ENCODE data around the gene EVI5L. TPM values are rescaled to one million over a fixed set of nuclear protein-coding genes. Genes with fewer than 3 reads are reported as not detected.
"Not testable (repeated sequence)": the region's sequence is repeated elsewhere in the genome, so short reads cannot be mapped to it uniquely, and the experiment has no call there.

EVI5L gene
- total RNA-seq, 1 donor from 2014 or later = 9.6 TPM

- intact Hi-C loops (cut with micrococcal nuclease) = not testable (repeated sequence)
Measured at GRCh38 chr19:7816040-7816439, 14.0 kb upstream of the EVI5L start.

- intact Hi-C loops (cut with micrococcal nuclease) = no loop called here
Measured at GRCh38 chr19:7817801-7818200, 12.2 kb upstream of the EVI5L start.

- intact Hi-C loops (cut with micrococcal nuclease) = no loop called here
Measured at GRCh38 chr19:7818806-7819205, 11.2 kb upstream of the EVI5L start.

DNA sequence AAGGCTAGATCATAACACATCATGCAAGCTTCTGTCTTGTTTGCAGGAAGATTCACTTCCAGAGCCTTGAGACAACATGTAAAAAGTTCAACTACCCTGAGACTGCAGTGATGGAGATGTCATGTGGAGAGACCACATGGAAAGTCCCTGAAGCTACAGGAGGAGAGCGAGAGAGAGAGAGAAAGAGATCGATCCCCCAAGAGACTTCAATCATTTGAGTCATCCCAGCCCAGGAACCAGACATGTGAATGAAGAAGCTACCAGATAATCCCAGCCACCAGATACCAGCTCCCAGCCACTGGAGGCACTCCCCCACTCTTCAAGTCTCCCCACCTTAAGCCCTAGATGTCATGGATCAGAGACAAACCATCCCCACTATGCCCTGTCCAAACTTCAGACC, 10.7 kb upstream of the EVI5L start:
- intact Hi-C loops (cut with micrococcal nuclease) = no loop called here

DNA sequence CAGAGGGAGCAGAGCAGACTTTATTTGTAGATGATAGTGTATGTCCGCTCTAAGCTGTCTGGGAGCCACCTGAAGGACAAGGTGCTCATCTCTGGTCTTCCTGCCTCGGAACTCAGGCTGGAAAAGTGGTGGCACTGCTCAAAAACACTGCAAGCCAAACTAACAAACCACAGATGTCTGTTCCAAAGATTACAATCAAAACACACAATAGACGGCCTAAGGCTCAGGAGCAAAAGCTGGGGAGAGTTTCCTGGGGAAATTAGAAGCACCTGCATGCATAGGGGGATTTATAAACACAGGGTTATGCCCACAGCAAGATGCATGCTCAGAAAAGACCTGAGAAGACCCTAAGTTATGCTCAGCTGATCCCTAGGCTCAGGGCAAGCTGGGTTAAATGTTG, 9.4 kb upstream of the EVI5L start:
- intact Hi-C loops (cut with micrococcal nuclease) = no loop called here

- intact Hi-C loops (cut with micrococcal nuclease) = no loop called here
Measured at GRCh38 chr19:7822910-7823515, 7.0 kb upstream of the EVI5L start.

DNA sequence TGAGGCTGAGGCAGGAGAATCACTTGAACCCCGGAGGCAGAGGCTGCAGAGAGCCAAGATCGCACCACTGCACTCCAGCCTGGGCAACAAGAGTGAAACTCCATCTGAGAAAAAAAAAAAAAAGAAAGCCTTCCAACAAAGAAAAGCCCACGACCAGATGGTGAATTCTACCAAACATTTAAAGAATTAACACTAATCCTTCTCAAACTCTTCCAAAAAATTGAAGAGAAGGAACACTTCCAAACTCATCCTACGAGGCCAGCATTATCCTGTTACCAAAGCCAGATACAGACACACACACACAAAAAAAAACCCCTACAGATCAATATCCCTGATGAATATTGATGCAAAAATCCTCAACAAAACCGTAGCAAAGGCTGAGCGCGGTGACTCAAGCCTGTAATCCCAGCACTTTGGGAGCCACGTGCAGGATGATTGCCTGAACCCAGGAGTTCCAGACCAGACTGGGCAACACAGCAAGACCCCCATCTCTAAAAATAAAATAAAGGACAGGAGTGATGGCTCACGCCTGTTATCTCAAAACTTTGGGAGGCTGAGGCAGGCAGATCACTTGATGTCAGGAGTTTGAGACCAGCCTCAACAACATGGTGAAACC, 6.2 kb upstream of the EVI5L start:
- intact Hi-C loops (cut with micrococcal nuclease) = no loop called here

GRCh38 chr19:7829166-7829520, 875 bp upstream of the EVI5L start:
- intact Hi-C loops (cut with micrococcal nuclease) = loop anchor here (1.0 to 5.0 kb wide), 13 partner anchors 22 to 1467 kb away; partner anchors contain the start of genes CLPP, MAP2K7, PNPLA6 and SNAPC2

DNA sequence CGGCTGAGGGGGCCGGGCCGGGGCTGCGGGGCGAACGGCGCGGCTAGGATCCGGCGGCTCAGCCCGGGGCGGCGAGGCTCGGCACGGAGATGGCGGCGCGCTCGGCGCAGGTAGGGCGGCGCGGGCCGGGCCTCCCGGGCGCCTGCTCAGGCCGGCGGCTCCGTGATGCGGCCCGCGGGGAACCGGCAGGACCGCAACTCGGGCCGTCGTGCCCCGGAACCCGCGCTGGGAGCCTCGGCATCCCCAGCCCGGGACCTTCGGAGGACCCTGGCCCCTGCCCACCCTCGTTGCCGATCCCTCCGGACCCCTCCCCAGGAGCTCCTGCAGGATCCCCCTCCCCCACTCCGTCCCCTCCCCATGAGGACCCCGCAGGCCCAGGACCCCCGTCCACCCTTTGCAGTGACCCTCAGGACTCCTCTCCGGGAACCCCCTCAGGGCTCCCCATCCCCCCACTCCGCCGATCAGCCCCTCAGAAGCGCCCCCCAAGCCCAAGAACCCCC, 304 bp downstream of the EVI5L start:
- intact Hi-C loops (cut with micrococcal nuclease) = no loop called here

DNA sequence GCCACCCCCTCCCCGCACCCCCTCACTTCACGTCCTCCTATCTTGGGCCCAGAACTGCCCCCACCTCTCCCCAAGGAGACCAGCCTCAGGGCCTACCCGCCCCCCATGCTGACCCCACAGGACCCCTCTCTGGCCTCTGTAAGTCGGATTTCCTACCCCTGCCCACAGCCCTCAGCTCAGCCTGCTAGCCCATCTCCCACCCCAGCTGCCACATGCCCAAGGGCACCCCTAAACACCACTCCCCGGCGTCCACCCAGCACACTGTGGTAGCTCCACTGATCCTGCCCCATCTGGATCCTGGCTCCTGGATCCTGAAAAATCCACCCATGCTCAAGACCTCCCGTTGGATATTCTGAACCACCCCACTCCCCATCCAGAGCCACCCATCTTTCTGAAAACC, 805 bp downstream of the EVI5L start:
- intact Hi-C loops (cut with micrococcal nuclease) = no loop called here

DNA sequence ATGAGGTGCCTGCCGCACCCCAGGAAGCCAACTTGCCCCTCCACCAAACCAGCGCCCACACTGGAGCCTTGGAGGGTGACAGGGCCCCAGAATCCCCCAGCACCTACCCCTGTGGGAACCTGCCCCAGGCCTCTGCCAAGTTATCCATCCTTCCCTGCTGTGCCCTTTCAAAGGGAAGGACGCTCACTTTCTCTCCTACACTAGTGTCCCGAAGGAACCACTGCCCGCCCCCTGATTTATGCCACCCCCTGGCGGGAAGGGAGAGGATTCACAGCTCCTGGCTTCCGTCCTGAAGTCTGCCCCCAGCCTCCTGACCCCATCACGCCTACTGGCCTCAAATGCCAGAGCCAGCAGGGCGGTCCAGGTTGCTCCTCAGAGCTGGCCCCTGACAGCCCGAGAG, 1.4 kb downstream of the EVI5L start:
- intact Hi-C loops (cut with micrococcal nuclease) = no loop called here

- intact Hi-C loops (cut with micrococcal nuclease) = no loop called here
Measured at GRCh38 chr19:7832009-7832408, 2.0 kb downstream of the EVI5L start.

DNA sequence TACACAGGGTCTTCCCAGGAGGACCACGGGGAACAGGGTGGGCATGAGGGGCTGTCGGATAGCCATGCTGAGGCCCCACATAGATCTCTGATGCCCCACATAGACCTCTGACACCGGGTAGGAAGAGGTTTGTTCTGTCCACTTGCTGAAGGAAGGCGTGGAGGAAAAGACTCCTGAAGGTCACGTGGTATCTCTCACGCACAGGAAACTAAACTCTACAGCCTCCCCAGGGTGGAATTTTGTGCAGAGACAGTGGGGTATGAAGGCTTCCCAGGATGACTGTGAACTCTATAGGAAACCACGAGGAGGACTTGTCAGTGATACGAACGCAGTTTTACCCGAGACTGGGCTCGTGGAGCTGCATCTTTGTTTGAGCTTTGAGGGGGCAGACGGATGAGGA, 2.8 kb downstream of the EVI5L start:
- intact Hi-C loops (cut with micrococcal nuclease) = no loop called here

- intact Hi-C loops (cut with micrococcal nuclease) = no loop called here
Measured at GRCh38 chr19:7833225-7834099, 3.4 kb downstream of the EVI5L start.

DNA sequence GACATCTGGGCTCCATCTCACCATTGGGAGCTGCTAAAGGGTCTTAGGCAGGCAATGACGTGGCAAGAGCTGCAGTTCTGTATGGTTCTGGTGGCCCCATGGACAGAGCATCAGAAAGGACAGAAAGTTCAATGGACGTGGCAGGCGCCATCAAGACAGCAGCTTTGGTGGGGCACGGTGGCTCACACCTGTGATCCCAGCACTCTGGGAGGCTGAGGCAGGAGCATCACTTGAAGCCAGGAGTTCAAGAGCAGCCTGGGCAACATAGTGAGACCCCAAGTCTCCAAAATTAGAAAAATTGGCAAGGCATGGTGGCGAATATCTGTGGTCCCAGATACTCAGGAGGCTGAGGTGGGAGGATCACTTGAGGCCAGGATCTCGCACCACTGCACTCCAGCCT, 9.5 kb downstream of the EVI5L start:
- intact Hi-C loops (cut with micrococcal nuclease) = no loop called here

DNA sequence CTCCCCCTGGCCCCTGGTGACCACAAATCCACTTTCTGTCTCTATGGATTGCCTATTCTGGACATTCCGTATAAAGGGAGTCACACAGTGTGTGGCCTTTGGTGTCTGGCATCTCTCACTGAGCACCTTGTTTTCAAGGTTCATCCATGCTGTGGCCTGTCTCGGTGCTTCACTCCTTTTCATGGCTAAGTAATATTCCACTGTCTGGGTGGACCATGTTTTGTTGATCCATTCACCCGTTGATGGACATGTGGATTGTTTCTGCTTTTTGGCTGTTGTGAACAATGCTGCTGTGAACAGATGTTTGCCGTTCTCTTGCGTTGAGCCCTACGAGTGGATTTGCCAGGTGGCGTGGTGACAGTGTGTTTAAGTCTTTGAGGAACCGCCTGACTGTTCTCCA, 10.6 kb downstream of the EVI5L start:
- intact Hi-C loops (cut with micrococcal nuclease) = no loop called here

GRCh38 chr19:7841751-7842660, 12.0 kb downstream of the EVI5L start:
- intact Hi-C loops (cut with micrococcal nuclease) = no loop called here

GRCh38 chr19:7842661-7843294, 12.8 kb downstream of the EVI5L start:
- intact Hi-C loops (cut with micrococcal nuclease) = no loop called here

- intact Hi-C loops (cut with micrococcal nuclease) = no loop called here
Measured at GRCh38 chr19:7843521-7843920, 13.5 kb downstream of the EVI5L start.

DNA sequence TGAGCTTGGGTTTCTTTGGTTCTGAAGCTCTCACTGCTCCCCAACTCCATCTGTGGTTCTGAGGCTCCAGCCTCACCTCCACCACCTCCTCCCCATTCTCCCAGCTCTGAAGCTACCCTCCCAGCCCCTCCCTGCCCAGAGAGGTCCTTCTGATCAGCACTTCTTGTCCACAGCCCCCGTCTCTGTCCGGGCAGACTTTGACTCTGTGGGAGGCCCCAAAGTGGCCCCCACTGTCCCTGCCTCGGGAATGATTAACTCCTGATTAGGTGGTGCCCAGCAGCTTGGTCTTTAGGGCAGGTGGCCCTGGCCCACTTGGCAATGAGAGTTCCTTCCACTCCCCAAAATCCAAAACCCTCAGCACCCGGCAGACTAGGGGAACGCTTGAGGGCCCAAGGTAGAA, 14.4 kb downstream of the EVI5L start:
- intact Hi-C loops (cut with micrococcal nuclease) = no loop called here

DNA sequence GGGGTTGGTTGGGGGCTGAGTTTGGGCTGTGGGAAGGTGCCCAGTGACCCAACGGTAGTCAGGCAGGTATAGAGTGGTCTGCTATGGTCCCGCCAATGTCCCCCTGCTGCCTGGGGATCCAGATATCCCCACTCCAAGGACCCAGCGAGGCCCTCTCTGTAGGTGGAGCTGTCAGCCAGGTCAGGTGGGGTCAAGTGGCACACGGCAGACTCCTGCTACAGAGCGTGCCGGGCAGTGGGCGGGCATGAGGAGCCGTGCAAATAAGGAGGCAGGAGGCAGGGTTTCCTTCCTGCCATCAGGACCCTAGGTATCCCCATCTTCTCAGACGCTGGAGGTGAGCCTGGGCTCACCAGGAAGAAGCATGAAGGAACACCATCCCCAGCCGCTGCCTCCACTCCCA, 14.9 kb downstream of the EVI5L start:
- intact Hi-C loops (cut with micrococcal nuclease) = no loop called here
